GM12891 (cell line): ENCODE data around the gene PSD.

Source experiments
- POLR2AphosphoS5 ChIP-seq: IDR thresholded peaks from 2 replicates; pipeline ENCODE4 v1.6.1; 2011; ENCODE audit warnings: low read depth, low read length, control low read depth
- POU2F2 ChIP-seq: IDR thresholded peaks from 2 replicates; pipeline ENCODE4 v1.6.1; 2011; ENCODE audit warnings: low read depth, mild to moderate bottlenecking, control low read depth, low read length, moderate library complexity
- SPI1 ChIP-seq: IDR thresholded peaks from 2 replicates; pipeline ENCODE4 v1.6.1; 2011; ENCODE audit warnings: low read depth, low read length, control low read depth

DNA sequence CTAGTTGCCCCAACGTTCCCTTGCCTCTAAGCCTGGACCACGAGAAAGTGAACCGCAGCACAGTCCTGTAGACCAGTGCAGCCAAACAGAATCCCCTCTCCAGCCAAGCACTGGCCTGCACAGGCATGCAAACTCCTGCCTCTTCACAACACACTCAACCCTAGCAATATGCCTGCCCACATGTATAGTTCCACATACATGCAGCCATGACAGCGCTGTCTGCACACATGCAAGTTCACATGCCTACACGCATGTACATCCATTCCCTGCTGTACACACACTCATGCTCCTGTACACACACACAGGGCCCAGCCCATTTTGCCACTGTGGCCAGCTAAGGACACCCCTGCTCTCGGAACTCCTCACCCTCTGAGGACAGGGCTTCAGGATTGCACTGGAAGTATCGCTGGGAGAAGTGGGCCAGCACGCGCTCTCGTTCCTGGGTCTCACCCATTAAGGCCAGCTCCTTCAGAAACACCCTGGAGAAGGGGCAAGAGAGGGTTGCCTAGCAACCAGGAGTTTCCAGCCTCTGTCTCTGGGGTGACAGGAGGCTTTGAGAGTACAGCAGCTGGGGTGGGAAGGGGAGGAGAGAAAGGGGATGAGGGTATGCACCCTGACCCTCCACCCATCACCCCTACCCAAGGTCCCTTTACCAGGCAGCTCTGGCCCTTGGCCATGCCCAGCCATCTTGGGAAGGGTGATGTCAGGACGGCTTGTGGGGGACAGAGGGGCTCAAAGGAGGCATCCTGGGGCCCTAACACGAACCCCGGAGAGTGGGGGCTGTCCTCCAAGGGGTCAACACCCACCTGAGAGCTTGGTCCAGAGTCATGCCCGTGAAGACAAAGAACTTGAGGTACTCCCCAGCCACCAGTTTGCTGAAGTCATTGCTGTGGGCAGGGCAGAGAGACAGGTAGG, 7.0 kb downstream of the PSD start:
- TF ChIP-seq SPI1 = no peak
- TF ChIP-seq POLR2AphosphoS5 = no peak
- no peak for TF ChIP-seq POU2F2
